ENCODE results near the gene CHRNB4.

DNA sequence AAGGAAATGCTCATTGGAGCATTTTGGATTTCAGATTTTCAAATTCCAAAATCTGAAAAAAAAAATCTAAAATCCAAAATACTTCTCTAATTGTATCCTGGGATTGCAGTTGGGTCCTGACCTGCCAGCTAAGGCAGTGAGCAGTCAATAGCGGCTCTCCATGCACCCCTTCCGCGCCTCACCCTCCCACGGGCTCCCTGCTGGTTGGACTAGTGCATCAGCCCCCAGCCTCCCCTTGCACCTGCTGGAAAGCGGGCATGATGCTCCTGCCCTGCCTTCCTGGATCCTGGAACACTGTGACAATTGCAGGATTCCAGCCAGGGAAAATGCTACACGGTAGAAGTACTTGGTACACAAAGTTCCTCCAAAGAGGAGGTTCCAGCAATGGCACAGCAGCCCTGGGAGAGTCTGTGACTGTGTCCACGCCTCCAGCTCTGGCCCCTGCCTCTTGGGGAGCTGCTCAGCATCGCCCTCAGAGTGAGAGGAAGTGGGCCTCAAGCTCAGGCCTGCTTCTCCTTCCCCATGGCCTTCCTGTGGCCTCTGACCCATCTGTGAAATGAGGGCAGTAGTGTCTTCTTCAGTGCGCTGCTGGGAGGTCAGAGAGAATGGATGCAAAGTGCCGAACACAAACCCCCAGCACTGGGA, 39.5 kb upstream of the CHRNB4 start:
- no peak for TF ChIP-seq POLR2A (IDR thresholded peaks at IDR 0.05; ENCODE audit: extremely low read depth, insufficient read length)
- TF ChIP-seq, protein P1, sequence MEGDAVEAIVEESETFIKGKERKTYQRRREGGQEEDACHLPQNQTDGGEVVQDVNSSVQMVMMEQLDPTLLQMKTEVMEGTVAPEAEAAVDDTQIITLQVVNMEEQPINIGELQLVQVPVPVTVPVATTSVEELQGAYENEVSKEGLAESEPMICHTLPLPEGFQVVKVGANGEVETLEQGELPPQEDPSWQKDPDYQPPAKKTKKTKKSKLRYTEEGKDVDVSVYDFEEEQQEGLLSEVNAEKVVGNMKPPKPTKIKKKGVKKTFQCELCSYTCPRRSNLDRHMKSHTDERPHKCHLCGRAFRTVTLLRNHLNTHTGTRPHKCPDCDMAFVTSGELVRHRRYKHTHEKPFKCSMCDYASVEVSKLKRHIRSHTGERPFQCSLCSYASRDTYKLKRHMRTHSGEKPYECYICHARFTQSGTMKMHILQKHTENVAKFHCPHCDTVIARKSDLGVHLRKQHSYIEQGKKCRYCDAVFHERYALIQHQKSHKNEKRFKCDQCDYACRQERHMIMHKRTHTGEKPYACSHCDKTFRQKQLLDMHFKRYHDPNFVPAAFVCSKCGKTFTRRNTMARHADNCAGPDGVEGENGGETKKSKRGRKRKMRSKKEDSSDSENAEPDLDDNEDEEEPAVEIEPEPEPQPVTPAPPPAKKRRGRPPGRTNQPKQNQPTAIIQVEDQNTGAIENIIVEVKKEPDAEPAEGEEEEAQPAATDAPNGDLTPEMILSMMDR (IDR thresholded peaks at IDR 0.05; ENCODE audit: low read depth, low read length), result no peak
- no peak for TF ChIP-seq MYC (IDR thresholded peaks at IDR 0.05; ENCODE audit: low read depth, low read length)
